ENCODE data around the gene ARFIP1. TPM values are rescaled to one million over a fixed set of nuclear protein-coding genes. Genes with fewer than 3 reads are reported as not detected.
"Not testable (repeated sequence)": the region's sequence is repeated elsewhere in the genome, so short reads cannot be mapped to it uniquely, and the experiment has no call there.

Gene ARFIP1
- total RNA-seq, 1 donor from 2014 or later, result 25.6 TPM

- no peaks in the 10 kb centered on the region for H3K36me3 ChIP-seq (ENCODE audit: control insufficient read depth in 3 of 3, insufficient read depth in 3 of 3, low read length in 3 of 3)
- no peak overlapping the region for H3K4me3 ChIP-seq (ENCODE audit: low read length in 3 of 3)
- no peaks in the 10 kb centered on the region for H3K27me3 ChIP-seq (ENCODE audit: control insufficient read depth in 3 of 3, insufficient read depth in 3 of 3, low read length in 3 of 3)
- no peaks in the 10 kb centered on the region for H3K4me1 ChIP-seq (ENCODE audit: control insufficient read depth in 3 of 3, insufficient read depth in 3 of 3, low read length in 3 of 3)
- H3K27ac ChIP-seq (ENCODE audit: low read depth, low read length), result no peak overlapping the region
- H3K9me3 ChIP-seq (ENCODE audit: control insufficient read depth in 3 of 3, low read length in 3 of 3), result peaks cover 0 to 3% (median 2%) of the 10 kb centered on the region in 3 donors
- no peak overlapping the region for H3K9ac ChIP-seq (ENCODE audit: low read depth in 1 of 3, low read length in 3 of 3)
These were observed 77.2 kb downstream of the ARFIP1 start for GRCh38 chr4:152856960-152857359.

- Histone ChIP-seq H3K4me3 (ENCODE audit: low read length in 3 of 3) (no peak overlapping the region), H3K27me3 (ENCODE audit: control insufficient read depth in 3 of 3, insufficient read depth in 3 of 3, low read length in 3 of 3) (no peaks in the 10 kb centered on the region), H3K9me3 (ENCODE audit: control insufficient read depth in 3 of 3, low read length in 3 of 3) (no peaks in the 10 kb centered on the region), H3K9ac (ENCODE audit: low read depth in 1 of 3, low read length in 3 of 3) (no peak overlapping the region), H3K36me3 (ENCODE audit: control insufficient read depth in 3 of 3, insufficient read depth in 3 of 3, low read length in 3 of 3) (no peaks in the 10 kb centered on the region), H3K27ac (ENCODE audit: low read depth, low read length) (no peak overlapping the region), H3K4me1 (ENCODE audit: control insufficient read depth in 3 of 3, insufficient read depth in 3 of 3, low read length in 3 of 3) (no peaks in the 10 kb centered on the region)
These were observed 79.2 kb downstream of the ARFIP1 start for GRCh38 chr4:152858934-152859333.

DNA sequence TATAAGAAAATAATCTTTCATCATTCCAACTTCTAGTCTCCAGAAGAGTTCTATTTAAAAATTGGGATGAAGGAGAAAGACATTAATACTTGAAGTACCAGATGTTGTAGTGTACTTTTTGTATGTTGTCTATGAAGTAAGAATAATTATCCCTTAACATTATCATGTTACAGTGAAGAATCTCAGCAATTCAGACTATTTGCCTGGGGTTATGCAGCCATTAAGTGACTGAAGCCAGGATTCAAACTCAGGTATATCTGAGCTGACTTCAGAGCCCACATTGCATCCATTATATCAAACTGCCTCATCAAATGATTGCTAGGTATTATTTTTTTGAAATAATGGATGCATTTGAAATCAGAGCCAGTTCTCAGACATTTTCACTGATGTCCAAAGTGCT is 80.3 kb downstream of the ARFIP1 start:
- peaks cover 0 to 8% (median 2%) of the 10 kb centered on the region in 3 donors for H3K36me3 ChIP-seq (ENCODE audit: control insufficient read depth in 3 of 3, insufficient read depth in 3 of 3, low read length in 3 of 3)
- H3K27ac ChIP-seq (ENCODE audit: low read depth, low read length), result no peak overlapping the region
- no peaks in the 10 kb centered on the region for H3K4me1 ChIP-seq (ENCODE audit: control insufficient read depth in 3 of 3, insufficient read depth in 3 of 3, low read length in 3 of 3)
- no peak overlapping the region for H3K4me3 ChIP-seq (ENCODE audit: low read length in 3 of 3)
- H3K9ac ChIP-seq (ENCODE audit: low read depth in 1 of 3, low read length in 3 of 3), result no peak overlapping the region
- H3K27me3 ChIP-seq (ENCODE audit: control insufficient read depth in 3 of 3, insufficient read depth in 3 of 3, low read length in 3 of 3), result no peaks in the 10 kb centered on the region
- no peaks in the 10 kb centered on the region for H3K9me3 ChIP-seq (ENCODE audit: control insufficient read depth in 3 of 3, low read length in 3 of 3)

GRCh38 chr4:152862608-152863007 is 82.9 kb downstream of the ARFIP1 start:
- Histone ChIP-seq H3K4me1 (ENCODE audit: control insufficient read depth in 3 of 3, insufficient read depth in 3 of 3, low read length in 3 of 3) (no peaks in the 10 kb centered on the region), H3K27me3 (ENCODE audit: control insufficient read depth in 3 of 3, insufficient read depth in 3 of 3, low read length in 3 of 3) (no peaks in the 10 kb centered on the region), H3K9me3 (ENCODE audit: control insufficient read depth in 3 of 3, low read length in 3 of 3) (no peaks in the 10 kb centered on the region), H3K36me3 (ENCODE audit: control insufficient read depth in 3 of 3, insufficient read depth in 3 of 3, low read length in 3 of 3) (peaks cover 0 to 8% (median 2%) of the 10 kb centered on the region in 3 donors), H3K4me3 (ENCODE audit: low read length in 3 of 3) (no peak overlapping the region), H3K27ac (ENCODE audit: low read depth, low read length) (no peak overlapping the region), H3K9ac (ENCODE audit: low read depth in 1 of 3, low read length in 3 of 3) (no peak overlapping the region)

GRCh38 chr4:152864361-152864760 is 84.6 kb downstream of the ARFIP1 start:
- no peak overlapping the region for H3K27ac ChIP-seq (ENCODE audit: low read depth, low read length)
- no peaks in the 10 kb centered on the region for H3K27me3 ChIP-seq (ENCODE audit: control insufficient read depth in 3 of 3, insufficient read depth in 3 of 3, low read length in 3 of 3)
- H3K36me3 ChIP-seq (ENCODE audit: control insufficient read depth in 3 of 3, insufficient read depth in 3 of 3, low read length in 3 of 3), result peaks cover 0 to 8% (median 2%) of the 10 kb centered on the region in 3 donors
- H3K9ac ChIP-seq (ENCODE audit: low read depth in 1 of 3, low read length in 3 of 3), result no peak overlapping the region
- H3K9me3 ChIP-seq (ENCODE audit: control insufficient read depth in 3 of 3, low read length in 3 of 3), result no peaks in the 10 kb centered on the region
- H3K4me1 ChIP-seq (ENCODE audit: control insufficient read depth in 3 of 3, insufficient read depth in 3 of 3, low read length in 3 of 3), result no peaks in the 10 kb centered on the region
- no peak overlapping the region for H3K4me3 ChIP-seq (ENCODE audit: low read length in 3 of 3)

- not testable (repeated sequence) for H3K36me3 ChIP-seq (ENCODE audit: control insufficient read depth in 3 of 3, insufficient read depth in 3 of 3, low read length in 3 of 3); H3K9ac ChIP-seq (ENCODE audit: low read depth in 1 of 3, low read length in 3 of 3); H3K4me1 ChIP-seq (ENCODE audit: control insufficient read depth in 3 of 3, insufficient read depth in 3 of 3, low read length in 3 of 3); H3K27ac ChIP-seq (ENCODE audit: low read depth, low read length); H3K4me3 ChIP-seq (ENCODE audit: low read length in 3 of 3); H3K9me3 ChIP-seq (ENCODE audit: control insufficient read depth in 3 of 3, low read length in 3 of 3); H3K27me3 ChIP-seq (ENCODE audit: control insufficient read depth in 3 of 3, insufficient read depth in 3 of 3, low read length in 3 of 3)
These were observed 86.8 kb downstream of the ARFIP1 start for GRCh38 chr4:152866432-152866993.

- no peaks in the 10 kb centered on the region for H3K4me1 ChIP-seq (ENCODE audit: control insufficient read depth in 3 of 3, insufficient read depth in 3 of 3, low read length in 3 of 3)
These were observed 90.9 kb downstream of the ARFIP1 start for GRCh38 chr4:152870606-152871005.

DNA sequence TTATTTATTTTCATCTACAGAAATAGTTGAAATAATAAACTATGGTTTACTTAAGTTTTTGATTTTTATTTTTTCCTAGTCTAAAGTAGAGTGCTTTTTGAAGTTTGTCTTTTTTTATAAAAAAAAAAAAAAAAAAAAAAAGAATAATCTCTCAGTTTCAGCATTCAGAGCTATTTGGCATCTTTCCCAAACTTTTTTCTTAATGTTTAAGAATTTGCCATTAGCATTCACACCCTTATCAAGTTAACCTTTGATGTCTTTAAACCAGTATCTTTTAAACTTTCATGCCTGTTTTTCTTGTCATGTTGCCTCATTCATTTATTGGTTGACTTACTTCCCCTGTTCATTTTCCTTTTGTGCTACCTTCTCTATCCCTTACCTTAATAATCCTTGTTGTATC is 95.5 kb downstream of the ARFIP1 start:
- no peaks in the 10 kb centered on the region for H3K9me3 ChIP-seq (ENCODE audit: control insufficient read depth in 3 of 3, low read length in 3 of 3)
- no peaks in the 10 kb centered on the region for H3K27me3 ChIP-seq (ENCODE audit: control insufficient read depth in 3 of 3, insufficient read depth in 3 of 3, low read length in 3 of 3)
- H3K4me1 ChIP-seq (ENCODE audit: control insufficient read depth in 3 of 3, insufficient read depth in 3 of 3, low read length in 3 of 3), result no peaks in the 10 kb centered on the region

More at GRCh38 chr4:152870606-152871005, 90.9 kb downstream of the ARFIP1 start:
- Histone ChIP-seq H3K9ac (ENCODE audit: low read depth in 1 of 3, low read length in 3 of 3) (no peak overlapping the region), H3K36me3 (ENCODE audit: control insufficient read depth in 3 of 3, insufficient read depth in 3 of 3, low read length in 3 of 3) (peaks cover 0 to 8% (median 5%) of the 10 kb centered on the region in 3 donors), H3K27me3 (ENCODE audit: control insufficient read depth in 3 of 3, insufficient read depth in 3 of 3, low read length in 3 of 3) (no peaks in the 10 kb centered on the region), H3K27ac (ENCODE audit: low read depth, low read length) (no peak overlapping the region), H3K9me3 (ENCODE audit: control insufficient read depth in 3 of 3, low read length in 3 of 3) (no peaks in the 10 kb centered on the region), H3K4me3 (ENCODE audit: low read length in 3 of 3) (no peak overlapping the region)

DNA sequence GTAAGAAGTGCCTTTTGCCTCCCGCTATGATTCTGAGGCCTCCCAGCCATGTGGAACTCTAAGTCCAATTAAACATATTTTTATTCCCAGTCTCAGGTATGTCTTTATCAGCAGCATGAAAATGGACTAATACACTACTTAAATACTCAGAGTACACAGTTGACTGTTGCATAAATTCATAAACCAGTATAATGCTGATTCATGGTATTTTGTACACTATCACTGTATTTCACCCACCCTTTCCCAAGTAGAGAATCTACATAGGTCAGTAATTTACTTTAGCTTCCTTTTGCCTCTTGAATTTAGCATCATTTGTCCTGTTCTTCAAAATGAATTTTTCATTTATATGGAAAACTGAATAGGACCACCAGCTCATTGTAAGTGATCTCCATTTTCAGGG is 98.1 kb downstream of the ARFIP1 start:
- no peak overlapping the region for H3K27ac ChIP-seq (ENCODE audit: low read depth, low read length)
- H3K36me3 ChIP-seq (ENCODE audit: control insufficient read depth in 3 of 3, insufficient read depth in 3 of 3, low read length in 3 of 3), result peaks cover under 1 to 11% (median 6%) of the 10 kb centered on the region in 3 donors
- no peak overlapping the region for H3K4me3 ChIP-seq (ENCODE audit: low read length in 3 of 3)
- no peak overlapping the region for H3K9ac ChIP-seq (ENCODE audit: low read depth in 1 of 3, low read length in 3 of 3)
- H3K27me3 ChIP-seq (ENCODE audit: control insufficient read depth in 3 of 3, insufficient read depth in 3 of 3, low read length in 3 of 3), result no peaks in the 10 kb centered on the region
- no peaks in the 10 kb centered on the region for H3K4me1 ChIP-seq (ENCODE audit: control insufficient read depth in 3 of 3, insufficient read depth in 3 of 3, low read length in 3 of 3)
- H3K9me3 ChIP-seq (ENCODE audit: control insufficient read depth in 3 of 3, low read length in 3 of 3), result no peaks in the 10 kb centered on the region

More for the DNA sequence above, 95.5 kb downstream of the ARFIP1 start:
- H3K4me3 ChIP-seq (ENCODE audit: low read length in 3 of 3), result no peak overlapping the region
- H3K36me3 ChIP-seq (ENCODE audit: control insufficient read depth in 3 of 3, insufficient read depth in 3 of 3, low read length in 3 of 3), result peaks cover 0 to 11% (median 5%) of the 10 kb centered on the region in 3 donors
- no peak overlapping the region for H3K27ac ChIP-seq (ENCODE audit: low read depth, low read length)
- H3K9ac ChIP-seq (ENCODE audit: low read depth in 1 of 3, low read length in 3 of 3), result no peak overlapping the region

DNA sequence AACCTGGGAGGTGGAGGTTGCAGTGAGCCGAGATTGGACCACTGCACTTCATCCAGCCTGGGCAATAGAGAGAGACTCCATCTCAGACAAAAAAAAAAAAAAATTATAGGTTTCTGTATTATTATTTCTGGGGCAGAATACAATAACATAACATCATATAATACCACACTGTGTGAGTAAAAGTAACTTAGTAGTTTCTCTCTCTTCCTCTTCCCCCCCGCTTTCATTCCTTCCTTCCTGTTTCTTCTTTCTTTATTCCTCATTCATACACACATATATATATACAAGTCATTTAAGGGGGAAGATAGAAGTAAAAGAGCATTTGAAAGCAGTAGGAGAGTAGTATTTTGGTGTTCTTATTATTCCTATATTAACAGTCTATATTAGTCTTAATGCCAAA is 100.5 kb downstream of the ARFIP1 start:
- no peak overlapping the region for H3K9ac ChIP-seq (ENCODE audit: low read depth in 1 of 3, low read length in 3 of 3)
- no peaks in the 10 kb centered on the region for H3K27me3 ChIP-seq (ENCODE audit: control insufficient read depth in 3 of 3, insufficient read depth in 3 of 3, low read length in 3 of 3)
- no peak overlapping the region for H3K4me3 ChIP-seq (ENCODE audit: low read length in 3 of 3)
- peaks cover 3 to 10% (median 7%) of the 10 kb centered on the region in 3 donors for H3K36me3 ChIP-seq (ENCODE audit: control insufficient read depth in 3 of 3, insufficient read depth in 3 of 3, low read length in 3 of 3)
- H3K4me1 ChIP-seq (ENCODE audit: control insufficient read depth in 3 of 3, insufficient read depth in 3 of 3, low read length in 3 of 3), result no peaks in the 10 kb centered on the region
- H3K9me3 ChIP-seq (ENCODE audit: control insufficient read depth in 3 of 3, low read length in 3 of 3), result no peaks in the 10 kb centered on the region
- no peak overlapping the region for H3K27ac ChIP-seq (ENCODE audit: low read depth, low read length)
